A549 (cell line): ENCODE results near the gene RGS10. TPM values are rescaled to one million over a fixed set of nuclear protein-coding genes. Genes with fewer than 3 reads are reported as not detected.
"Not testable (repeated sequence)": the region's sequence is repeated elsewhere in the genome, so short reads cannot be mapped to it uniquely, and the experiment has no call there.

Experiments used
- ATAC-seq, 2 experiments: fragments of 200-7000 bp in 1 of 2; fragments of >200 bp in 1 of 2; cut with Nextera tagmentation in 1 of 2; cut with Tn5 transposase in 1 of 2; 3 replicates each; pipeline versions ENCODE4 v1.8.0 to v1.9.1; 2018 to 2020; ENCODE audit warnings: mild to moderate bottlenecking in 1 of 2, moderate library complexity in 1 of 2
- CTCF ChIA-PET: fragments of 300-600 bp; sonication (Branson Sonifier 250); formaldehyde crosslinking; extraction: SDS; loops from one replicate; lab custom pipeline; 2021; ENCODE audit warnings: antibody characterized with exemption, inconsistent platforms; lab: Yijun Ruan, JAX
- POLR2A ChIA-PET: fragments of 350-600 bp; formaldehyde crosslinking; extraction: SDS; loops from one replicate; lab custom pipeline; 2021; ENCODE audit warnings: antibody characterized with exemption, inconsistent platforms; lab: Yijun Ruan, JAX
- DNase-seq, 2 experiments: peaks; one replicate each; pipeline versions ENCODE4 v3.0.0 to v3.0.0-alpha.2; 2011 to 2016; ENCODE audit warnings: low read depth in 1 of 2, low spot score in 1 of 2
- FAIRE-seq: peaks from 2 replicates; lab custom pipeline; 2011; peaks lifted over from hg19 to GRCh38; lab: Jason Lieb, UNC
- H3K27ac ChIP-seq, 2 experiments: fragments of >200 bp; sonication (Bioruptor Twin); formaldehyde crosslinking; 3 replicates each; pipeline ENCODE4 v1.5.1; 2016 to 2017
- H3K4me1 ChIP-seq: fragments of >200 bp; sonication (Bioruptor Twin); formaldehyde crosslinking; 3 replicates; pipeline ENCODE4 v1.6.1; 2016
- H3K4me2 ChIP-seq: fragments of >200 bp; sonication (Bioruptor Twin); formaldehyde crosslinking; 3 replicates; pipeline ENCODE4 v1.6.1; 2016
- H3K4me3 ChIP-seq: fragments of >200 bp; sonication (Bioruptor Twin); formaldehyde crosslinking; 3 replicates; pipeline ENCODE4 v1.5.1; 2016
- H3K9me3 ChIP-seq: fragments of >200 bp; sonication (Bioruptor Twin); formaldehyde crosslinking; 3 replicates; pipeline ENCODE4 v1.6.1; 2016
- CEBPB ChIP-seq, 2 experiments: fragments of >200 bp in 1 of 2; sonication (Bioruptor Twin) in 1 of 2; formaldehyde crosslinking in 1 of 2; IDR thresholded peaks; 2 replicates each; pipeline ENCODE4 v1.6.1; 2012 to 2016
- CHD2 ChIP-seq: fragments of 150-350 bp; IDR thresholded peaks from 2 replicates; pipeline ENCODE4 v1.6.1; 2014; ENCODE audit warnings: low read length; ENCODE audit not compliant: partially characterized antibody
- EHF ChIP-seq: fragments of 250-450 bp; sonication (Bioruptor Pico); IDR thresholded peaks from 2 replicates; pipeline ENCODE4 v1.5.0; 2020; ENCODE audit warnings: mild to moderate bottlenecking
- EHMT2 ChIP-seq: fragments of 200-600 bp; sonication (generic); IDR thresholded peaks from 2 replicates; pipeline ENCODE4 v1.6.1; 2016; ENCODE audit warnings: antibody characterized with exemption, low read depth, mild to moderate bottlenecking, moderate library complexity
- ESRRA ChIP-seq: fragments of 150-350 bp; IDR thresholded peaks from 2 replicates; pipeline ENCODE4 v1.6.1; 2014; ENCODE audit warnings: mild to moderate bottlenecking, low read length, borderline replicate concordance
- FOSL2 ChIP-seq, 2 experiments: fragments of 450-650 bp in 1 of 2; fragments of >200 bp in 1 of 2; sonication (Bioruptor Twin) in 1 of 2; formaldehyde crosslinking; IDR thresholded peaks; 2 replicates each; pipeline versions ENCODE4 v1.5.0 to v1.6.1; 2016 to 2020; ENCODE audit warnings: mild to moderate bottlenecking in 1 of 2, moderate library complexity in 1 of 2
- GATA3 ChIP-seq: IDR thresholded peaks from 2 replicates; pipeline ENCODE4 v1.6.1; 2012; ENCODE audit warnings: borderline replicate concordance
- HDAC2 ChIP-seq: fragments of 200-600 bp; sonication (generic); IDR thresholded peaks from 2 replicates; pipeline ENCODE4 v1.6.1; 2016
- HOXA7 ChIP-seq: fragments of 250-450 bp; sonication (Bioruptor Pico); IDR thresholded peaks from 2 replicates; pipeline ENCODE4 v1.5.0; 2020; ENCODE audit warnings: mild to moderate bottlenecking, moderate library complexity
- HOXB5 ChIP-seq: fragments of 250-450 bp; sonication (Bioruptor Pico); IDR thresholded peaks from 2 replicates; pipeline ENCODE4 v1.5.0; 2020; ENCODE audit warnings: mild to moderate bottlenecking, moderate library complexity
- JUN ChIP-seq, 2 experiments: fragments of >200 bp; sonication (Bioruptor Twin); formaldehyde crosslinking; IDR thresholded peaks; 2 replicates in 1 of 2; 3 replicates in 1 of 2; pipeline ENCODE4 v1.6.1; 2016 to 2017
- KDM5A ChIP-seq: fragments of 200-600 bp; sonication (generic); IDR thresholded peaks from 2 replicates; pipeline ENCODE4 v1.6.1; 2016; ENCODE audit warnings: antibody characterized with exemption, mild to moderate bottlenecking
- MYC ChIP-seq: IDR thresholded peaks from 2 replicates; pipeline ENCODE4 v1.6.1; 2012; ENCODE audit warnings: mild to moderate bottlenecking, inconsistent platforms, low read length, improper control_type of control experiment, borderline replicate concordance
- PHF8 ChIP-seq: fragments of 200-600 bp; sonication (generic); IDR thresholded peaks from 2 replicates; pipeline ENCODE4 v1.6.1; 2016; ENCODE audit warnings: low read depth, mild to moderate bottlenecking, antibody characterized with exemption, moderate library complexity, borderline replicate concordance
- POLR2AphosphoS2 ChIP-seq: conservative IDR thresholded peaks from 2 replicates; pipeline ENCODE4 v1.6.1; 2012; ENCODE audit warnings: low read length, improper control_type of control experiment, inconsistent platforms
- RAD21 ChIP-seq, 2 experiments: fragments of >200 bp in 1 of 2; sonication (Bioruptor Twin) in 1 of 2; formaldehyde crosslinking in 1 of 2; IDR thresholded peaks in 1 of 2; conservative IDR thresholded peaks in 1 of 2; 2 replicates in 1 of 2; 3 replicates in 1 of 2; pipeline ENCODE4 v1.6.1; 2012 to 2018; ENCODE audit warnings: inconsistent platforms in 1 of 2
- RARB ChIP-seq: fragments of 250-450 bp; sonication (Bioruptor Pico); IDR thresholded peaks from 2 replicates; pipeline ENCODE4 v1.8.0; 2021; ENCODE audit warnings: mild to moderate bottlenecking, moderate library complexity
- RFX5 ChIP-seq: fragments of 450-650 bp; IDR thresholded peaks from 2 replicates; pipeline ENCODE4 v1.7.1; 2014; ENCODE audit warnings: antibody characterized with exemption, mild to moderate bottlenecking, moderate library complexity
- SMC3 ChIP-seq: fragments of >200 bp; sonication (Bioruptor Twin); formaldehyde crosslinking; IDR thresholded peaks from 3 replicates; pipeline ENCODE4 v1.6.1; 2018; ENCODE audit warnings: inconsistent platforms
- TP53 ChIP-seq: fragments of 250-450 bp; sonication (Bioruptor Pico); IDR thresholded peaks from 2 replicates; pipeline ENCODE4 v1.5.0; 2021; ENCODE audit warnings: mild to moderate bottlenecking, moderate library complexity
- ZNF302 ChIP-seq: fragments of 250-450 bp; sonication (Bioruptor Pico); IDR thresholded peaks from 2 replicates; pipeline ENCODE4 v1.9.0; 2021; ENCODE audit warnings: inconsistent platforms, mild to moderate bottlenecking, moderate library complexity
- ZSCAN20 ChIP-seq: fragments of 250-450 bp; sonication (Bioruptor Pico); IDR thresholded peaks from 2 replicates; pipeline ENCODE4 v1.8.0; 2022; ENCODE audit warnings: mild to moderate bottlenecking, moderate library complexity
- WGBS: methylation state at CpG from one replicate; pipeline ENCODE4 v1.1.6; 2017; ENCODE audit errors: missing lambda C conversion rate; 5-methylcytosine and 5-hydroxymethylcytosine counted together
- polyA plus RNA-seq, 4 experiments: library from polyadenylated mRNA; depleted of rRNA in 3 of 4; stranded (reverse); fragments of >200 nt; fragmentation: RNase III in 1 of 4; extraction: RNeasy Plus Mini Kit Qiagen cat#74134 plus additional on column Dnase treatment in 1 of 4; gene quantifications; 2 replicates in 3 of 4; 3 replicates in 1 of 4; pipeline ENCODE4 v1.2.3, GENCODE V29; 2011 to 2017
- TF ChIP-seq, protein P1 (sequence below): fragments of 250-450 bp; sonication (Bioruptor Pico); IDR thresholded peaks from 2 replicates; pipeline ENCODE4 v1.5.0; 2021; ENCODE audit warnings: mild to moderate bottlenecking, moderate library complexity, borderline replicate concordance

Gene RGS10
- polyA plus RNA-seq, 2 of the 4 experiments (the other 2 are of a cell fraction): 39.7 to 46.4 TPM

DNA sequence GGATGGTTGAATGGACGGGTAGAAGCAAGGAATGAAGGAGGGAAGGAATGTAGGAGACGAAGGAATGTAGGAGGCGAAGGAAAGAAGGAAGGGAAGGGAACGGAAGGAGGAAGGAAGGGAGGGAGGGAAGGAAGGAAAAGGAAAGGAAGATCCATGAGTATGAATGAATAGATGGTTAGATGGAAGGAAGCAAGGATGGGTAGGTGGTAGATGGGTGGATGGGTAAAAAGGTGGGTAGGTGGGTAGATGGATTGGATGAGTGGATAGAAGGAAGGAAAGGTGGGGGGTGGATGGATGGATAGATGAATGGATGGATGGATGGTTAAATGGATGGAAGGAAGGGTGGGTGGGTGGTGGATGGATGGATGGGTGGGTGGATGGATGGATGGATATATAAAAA is 77.4 kb downstream of the RGS10 start:
- ChIA-PET POLR2A (no interaction called here), CTCF (interaction anchor here (1.4 kb wide), 1 partner anchor 78 kb away, joined by 3 read pairs; the partner anchor contains the start of gene RGS10)
- H3K4me1 ChIP-seq: no peaks in the 10 kb centered on the region
- H3K9me3 ChIP-seq: no peaks in the 10 kb centered on the region
- 41% methylated on average over 4 of the region's 4 CpGs for WGBS
- H3K4me2 ChIP-seq: no peak overlapping the region
- TF ChIP-seq RAD21 (conservative IDR thresholded peaks at IDR 0.05 in 1 of 2, IDR thresholded peaks at IDR 0.05 in 1 of 2): no peak
- TF ChIP-seq, all 56 proteins: peak for 0
- H3K27ac ChIP-seq: no peak overlapping the region
- no peak for DNase-seq
- H3K4me3 ChIP-seq: no peak overlapping the region
- ATAC-seq: no peak
- no peak for FAIRE-seq

DNA sequence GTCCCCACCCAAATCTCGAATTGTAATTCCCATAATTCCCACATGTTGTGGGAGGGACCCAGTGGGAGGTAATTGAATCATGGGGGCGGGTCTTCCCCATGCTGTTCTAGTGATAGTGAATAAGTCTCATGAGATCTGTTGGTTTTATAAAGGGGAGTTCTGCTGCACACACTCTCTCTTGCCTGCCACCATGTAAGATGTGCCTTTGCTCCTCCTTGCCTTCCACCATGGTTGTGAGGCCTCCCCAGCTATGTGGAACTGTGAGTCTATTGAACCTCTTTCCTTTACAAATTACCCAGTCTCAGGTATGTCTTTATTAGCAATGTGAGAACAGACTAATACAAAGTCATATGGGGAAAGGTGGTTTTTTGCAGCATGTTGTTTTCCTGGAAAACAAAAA is 79.3 kb downstream of the RGS10 start:
- POLR2A ChIA-PET, H3K27ac ChIP-seq, H3K4me2 ChIP-seq, H3K4me3 ChIP-seq, H3K9me3 ChIP-seq, FAIRE-seq, ATAC-seq, DNase-seq, H3K4me1 ChIP-seq: not testable (repeated sequence)
- CTCF ChIA-PET: interaction anchor here (0.8 to 1.1 kb wide), 2 partner anchors 8 to 18 kb away, joined by 3 to 4 read pairs; no protein-coding TSS in a partner anchor
- WGBS: 14% methylated on average over 2 of the region's 2 CpGs

DNA sequence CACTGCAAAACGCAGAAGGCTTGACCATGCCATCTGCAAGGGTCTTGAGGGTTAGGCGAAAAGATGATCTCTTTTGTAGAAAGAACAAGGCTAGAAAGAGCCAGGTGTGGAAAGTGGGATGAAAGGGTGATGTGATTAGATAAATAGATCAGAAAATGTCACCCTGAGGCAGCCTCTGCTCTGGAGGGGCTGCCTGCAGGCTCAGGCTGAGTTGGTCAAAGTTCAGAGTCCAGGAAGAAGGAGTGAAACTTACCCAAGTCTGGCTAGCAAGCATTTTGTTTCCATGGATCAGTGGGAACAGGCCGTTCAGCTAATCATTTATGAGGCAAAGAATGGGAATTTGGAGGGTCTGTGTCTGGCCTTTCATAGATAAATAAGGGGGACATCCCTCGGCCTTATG is 79.7 kb downstream of the RGS10 start:
- H3K4me1 ChIP-seq: no peaks in the 10 kb centered on the region
- H3K4me2 ChIP-seq: no peak overlapping the region
- DNase-seq (no peak), ATAC-seq (no peak)
- no peak overlapping the region for H3K27ac ChIP-seq
- WGBS: 48% methylated on average over 4 of the region's 4 CpGs
- POLR2A ChIA-PET: no interaction called here
- no peak overlapping the region for H3K4me3 ChIP-seq
- CTCF ChIA-PET: interaction anchor here (0.8 to 1.1 kb wide), 2 partner anchors 8 to 17 kb away, joined by 3 to 4 read pairs; no protein-coding TSS in a partner anchor
- TF ChIP-seq CEBPB (IDR thresholded peaks at IDR 0.05): no peak
- no peak for TF ChIP-seq PHF8
- TF ChIP-seq ESRRA: no peak
- no peak for TF ChIP-seq HOXB5
- TF ChIP-seq FOSL2 (IDR thresholded peaks at IDR 0.05): no peak
- no peak for TF ChIP-seq FOSL2 (CRISPR knock-in tag; IDR thresholded peaks at IDR 0.05)
- TF ChIP-seq, all 56 proteins: peak for 0
- H3K9me3 ChIP-seq: no peaks in the 10 kb centered on the region
- no peak for FAIRE-seq

DNA sequence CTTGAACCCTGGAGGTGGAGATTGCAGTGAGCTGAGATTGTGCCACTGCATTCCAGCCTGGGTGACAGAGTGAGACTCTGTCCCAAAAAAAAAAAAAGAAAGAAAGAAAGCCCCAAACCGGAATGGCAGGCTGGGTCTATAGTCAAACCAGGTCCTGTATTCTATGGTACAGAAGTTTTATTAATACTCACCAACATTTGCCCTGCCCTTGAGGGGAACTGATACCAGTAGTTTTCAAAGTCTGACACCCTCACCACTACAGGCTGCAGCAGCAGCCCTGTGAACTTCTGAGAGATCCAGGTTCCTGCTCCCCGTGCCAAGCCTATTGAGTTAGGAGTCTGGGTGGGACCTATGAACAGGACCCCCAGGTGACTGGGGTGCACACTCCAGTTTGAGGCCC is 80.6 kb downstream of the RGS10 start:
- WGBS: 83% methylated on average over 2 of the region's 2 CpGs
- no peak for FAIRE-seq
- Histone ChIP-seq H3K4me3 (no peak overlapping the region), H3K27ac (no peak overlapping the region), H3K9me3 (no peaks in the 10 kb centered on the region), H3K4me2 (no peak overlapping the region), H3K4me1 (no peaks in the 10 kb centered on the region)
- ChIA-PET CTCF (interaction anchor here (0.9 to 1.2 kb wide), 2 partner anchors 16 to 263 kb away, joined by 3 to 6 read pairs; no protein-coding TSS in a partner anchor), POLR2A (no interaction called here)
- TF ChIP-seq MYC: no peak
- no peak for TF ChIP-seq GATA3
- no peak for TF ChIP-seq RAD21 (conservative IDR thresholded peaks at IDR 0.05 in 1 of 2, IDR thresholded peaks at IDR 0.05 in 1 of 2)
- no peak for TF ChIP-seq EHF (CRISPR knock-in tag)
- no peak for DNase-seq
- ATAC-seq: no peak

DNA sequence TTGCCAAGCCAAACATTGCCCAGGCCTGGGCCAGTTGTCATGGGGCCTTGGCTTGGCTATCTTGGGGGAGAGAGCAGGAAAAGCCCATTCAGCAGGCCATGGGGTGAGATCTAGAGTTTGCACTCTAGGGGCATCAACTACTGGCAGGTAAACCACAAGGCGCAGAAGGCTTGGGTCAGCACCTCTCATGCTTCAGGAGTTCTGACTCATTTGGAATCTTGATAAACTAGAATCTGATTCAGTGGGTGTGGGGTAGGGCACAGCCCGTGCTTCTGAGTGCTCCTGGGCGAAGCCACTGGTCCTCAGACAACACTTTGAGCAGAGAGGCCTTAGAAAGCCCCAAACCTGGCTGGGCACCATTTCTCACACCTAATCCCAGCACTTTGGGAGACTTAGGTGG is 81.1 kb downstream of the RGS10 start:
- FAIRE-seq (no peak), ATAC-seq (no peak), DNase-seq (no peak)
- Histone ChIP-seq H3K27ac (no peak overlapping the region), H3K4me1 (no peaks in the 10 kb centered on the region), H3K4me2 (no peak overlapping the region), H3K9me3 (no peaks in the 10 kb centered on the region), H3K4me3 (no peak overlapping the region)
- WGBS: 62% methylated on average over 3 of the region's 3 CpGs
- ChIA-PET CTCF (interaction anchor here (0.9 to 1.2 kb wide), 2 partner anchors 16 to 262 kb away, joined by 3 to 6 read pairs; no protein-coding TSS in a partner anchor), POLR2A (no interaction called here)
- TF ChIP-seq EHF (CRISPR knock-in tag) (no peak), HDAC2 (no peak), HOXA7 (CRISPR knock-in tag) (no peak), EHMT2 (no peak), ZNF302 (CRISPR knock-in tag) (no peak), POLR2AphosphoS2 (no peak), RFX5 (no peak), PHF8 (no peak), MYC (no peak), KDM5A (no peak), TP53 (CRISPR knock-in tag) (no peak), SMC3 (no peak), ZSCAN20 (CRISPR knock-in tag) (no peak), JUN (IDR thresholded peaks at IDR 0.05) (no peak), CHD2 (no peak), CEBPB (IDR thresholded peaks at IDR 0.05) (no peak), RARB (CRISPR knock-in tag) (no peak)
- TF ChIP-seq, protein P1, sequence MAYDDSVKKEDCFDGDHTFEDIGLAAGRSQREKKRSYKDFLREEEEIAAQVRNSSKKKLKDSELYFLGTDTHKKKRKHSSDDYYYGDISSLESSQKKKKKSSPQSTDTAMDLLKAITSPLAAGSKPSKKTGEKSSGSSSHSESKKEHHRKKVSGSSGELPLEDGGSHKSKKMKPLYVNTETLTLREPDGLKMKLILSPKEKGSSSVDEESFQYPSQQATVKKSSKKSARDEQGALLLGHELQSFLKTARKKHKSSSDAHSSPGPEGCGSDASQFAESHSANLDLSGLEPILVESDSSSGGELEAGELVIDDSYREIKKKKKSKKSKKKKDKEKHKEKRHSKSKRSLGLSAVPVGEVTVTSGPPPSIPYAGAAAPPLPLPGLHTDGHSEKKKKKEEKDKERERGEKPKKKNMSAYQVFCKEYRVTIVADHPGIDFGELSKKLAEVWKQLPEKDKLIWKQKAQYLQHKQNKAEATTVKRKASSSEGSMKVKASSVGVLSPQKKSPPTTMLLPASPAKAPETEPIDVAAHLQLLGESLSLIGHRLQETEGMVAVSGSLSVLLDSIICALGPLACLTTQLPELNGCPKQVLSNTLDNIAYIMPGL (CRISPR knock-in tag): no peak
